ENCODE data around the gene QRICH1. TPM values are rescaled to one million over a fixed set of nuclear protein-coding genes. Genes with fewer than 3 reads are reported as not detected.
A peak's percentile ranks its signal among the peaks of the same experiment; 100 is the strongest.

Gene QRICH1
- total RNA-seq, 4 donors from 2014 or later: 85.8 to 187 (median 115) TPM

GRCh38 chr3:49007771-49008528, 85.9 kb downstream of the QRICH1 start:
- 16% methylated on average over 31 of the region's 41 CpGs for WGBS

GRCh38 chr3:49007068-49007770, 86.7 kb downstream of the QRICH1 start, which contains the start of gene WDR6:
TSS of gene WDR6 (plus strand) at chr3:49007391. CDS start at chr3:49007432, 41 bp downstream.
- peaks cover 8% of the 10 kb centered on the region for H3K36me3 ChIP-seq
- H3K4me3 ChIP-seq: peak within 1 kb of the TSS; percentile 69
- WGBS: 0% methylated on average over 27 of the region's 65 CpGs
- TF ChIP-seq EP300 (IDR thresholded peaks at IDR 0.05) (no peak), CTCF (IDR thresholded peaks at IDR 0.05) (peak; percentile 6 to 36), POLR2A (IDR thresholded peaks at IDR 0.05) (peak in 1 of 2 donors; percentile 23), POLR2AphosphoS5 (IDR thresholded peaks at IDR 0.05) (peak in 1 of 3 donors; percentile 82)
- H3K27ac ChIP-seq: peak within 1 kb of the TSS; percentile 91
- H3K4me1 ChIP-seq: peaks cover 29% of the 10 kb centered on the region
- no peaks in the 10 kb centered on the region for H3K27me3 ChIP-seq
- DNase-seq (ENCODE audit: low spot score in 2 of 2): peak; percentile 98
- no peaks in the 10 kb centered on the region for H3K9me3 ChIP-seq

More at GRCh38 chr3:49007771-49008528, 85.9 kb downstream of the QRICH1 start:
- H3K9me3 ChIP-seq: no peaks in the 10 kb centered on the region
- no peaks in the 10 kb centered on the region for H3K27me3 ChIP-seq
- H3K4me3 ChIP-seq: peak overlapping the region; percentile 69
- peak; percentile 96 to 97 for DNase-seq (ENCODE audit: low spot score in 2 of 2)
- peaks cover 37% of the 10 kb centered on the region for H3K4me1 ChIP-seq
- H3K36me3 ChIP-seq: peaks cover 14% of the 10 kb centered on the region
- TF ChIP-seq CTCF (IDR thresholded peaks at IDR 0.05) (no peak), POLR2A (IDR thresholded peaks at IDR 0.05) (no peak), EP300 (IDR thresholded peaks at IDR 0.05) (no peak), POLR2AphosphoS5 (IDR thresholded peaks at IDR 0.05) (no peak)
- peak overlapping the region; percentile 91 for H3K27ac ChIP-seq

GRCh38 chr3:49006408-49007067, 87.3 kb downstream of the QRICH1 start:
- Histone ChIP-seq H3K27me3 (no peaks in the 10 kb centered on the region), H3K9me3 (no peaks in the 10 kb centered on the region), H3K4me1 (peaks cover 27% of the 10 kb centered on the region), H3K36me3 (peaks cover 1% of the 10 kb centered on the region), H3K4me3 (peak overlapping the region; percentile 69), H3K27ac (peak overlapping the region; percentile 91)
- peak in 1 of 2 donors; percentile 82 for DNase-seq (ENCODE audit: low spot score in 2 of 2)
- WGBS: 0% methylated on average over 5 of the region's 32 CpGs
- no peak for TF ChIP-seq POLR2A (IDR thresholded peaks at IDR 0.05)
- TF ChIP-seq CTCF (IDR thresholded peaks at IDR 0.05): no peak
- no peak for TF ChIP-seq POLR2AphosphoS5 (IDR thresholded peaks at IDR 0.05)
- TF ChIP-seq EP300 (IDR thresholded peaks at IDR 0.05): no peak

- TF ChIP-seq CTCF (IDR thresholded peaks at IDR 0.05) (no peak), POLR2AphosphoS5 (IDR thresholded peaks at IDR 0.05) (no peak), EP300 (IDR thresholded peaks at IDR 0.05) (no peak), POLR2A (IDR thresholded peaks at IDR 0.05) (no peak)
- no peaks in the 10 kb centered on the region for H3K9me3 ChIP-seq
- no CpG with 5 or more reads among the region's 5 CpGs for WGBS
- no peaks in the 10 kb centered on the region for H3K27me3 ChIP-seq
- peaks cover 27% of the 10 kb centered on the region for H3K4me1 ChIP-seq
- H3K36me3 ChIP-seq: no peaks in the 10 kb centered on the region
- H3K4me3 ChIP-seq: peak overlapping the region; percentile 69
- DNase-seq (ENCODE audit: low spot score in 2 of 2): no peak
- peak overlapping the region; percentile 91 for H3K27ac ChIP-seq
These were observed 87.9 kb downstream of the QRICH1 start for GRCh38 chr3:49005998-49006397.

All from suprapubic skin (tissue), 4 donors.